Left cardiac atrium (tissue), 4 donors: Measurements from ENCODE around the gene CCDC190. TPM values are rescaled to one million over a fixed set of nuclear protein-coding genes. Genes with fewer than 3 reads are reported as not detected.
"Not testable (repeated sequence)": the region's sequence is repeated elsewhere in the genome, so short reads cannot be mapped to it uniquely, and the experiment has no call there.

Experiments
- ATAC-seq, 2 donors: fragments of 200-7000 bp; cut with Tn5 transposase; one replicate each; pipeline ENCODE4 v1.9.1; 2020; ENCODE audit warnings: mild to moderate bottlenecking in 2 of 2, moderate library complexity in 2 of 2
- DNase-seq: peaks from one replicate; pipeline ENCODE4 v3.0.0-alpha.2; 2020
- intact Hi-C, 2 donors: fragments of 100-400 bp; cut with DNase I; formaldehyde crosslinking; loops; one replicate each; pipeline versions ENCODE4 v1.14.1 to v1.15.1; 2022 to 2023
- total RNA-seq, 2 donors: library from RNA; stranded (reverse); fragmentation: NEBNext Ultra II Directional; extraction: Animal tissue kit (Norgen Biotek cat#: 25700); gene quantifications; one replicate each; pipeline ENCODE4 v1.2.1, GENCODE V29; 2021
- donor health status: DM: no; HTN: yes; CAD: no.
- donor health status: DM: no; HTN: yes; CAD: no; lungs with severe emphysema.
- donor health status: DM: yes; HTN: yes; CAD: no.
- donor health status: Dilated cardiomyopathy.

The CCDC190 gene
- total RNA-seq, 2 donors from 2014 or later: 0.41 TPM; not detected in 1

DNA sequence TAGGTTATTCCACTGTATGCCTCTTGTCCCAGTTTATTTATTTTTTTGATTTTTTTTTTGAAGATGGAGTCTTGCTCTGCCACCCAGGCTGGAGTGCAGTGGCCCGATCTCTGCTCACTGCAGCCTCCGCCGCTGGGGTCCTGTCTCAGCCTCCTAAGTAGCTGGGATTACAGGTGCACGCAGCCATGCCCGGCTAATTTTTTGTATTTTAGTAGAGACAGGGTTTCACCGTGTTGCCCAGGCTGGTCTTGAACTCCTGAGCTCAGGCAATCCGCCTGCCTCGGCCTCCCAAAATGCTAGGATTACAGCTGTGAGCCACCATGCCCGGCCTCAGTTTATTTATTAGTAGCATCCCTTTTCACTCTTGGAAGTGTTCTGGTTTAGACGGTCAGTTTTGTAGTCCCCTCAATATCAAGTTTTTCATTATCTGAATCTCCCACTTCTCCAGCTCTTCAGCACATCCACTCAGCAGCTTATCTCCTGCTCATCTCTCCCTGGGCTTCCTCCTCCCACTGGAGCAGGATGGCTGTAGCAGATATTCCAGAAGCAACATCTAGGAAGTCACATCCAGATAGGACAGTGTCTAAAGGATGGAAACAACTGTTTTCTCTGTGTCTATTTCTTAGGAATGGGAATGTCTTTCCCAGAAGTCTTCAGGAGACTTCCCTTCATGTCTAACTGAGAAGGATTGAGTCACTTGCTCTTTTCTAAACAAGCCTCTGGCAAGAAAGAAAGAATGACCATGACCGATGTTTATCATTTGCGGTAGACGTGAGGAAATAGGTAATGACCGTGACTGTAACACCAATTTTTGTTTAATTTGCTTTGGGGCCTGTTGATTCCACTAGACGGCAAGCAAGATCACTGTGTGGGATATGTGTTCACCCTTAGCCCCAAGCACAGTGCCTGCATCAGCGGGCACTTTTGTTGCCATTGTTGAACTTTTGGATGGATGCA lies 14.4 kb downstream of the CCDC190 start:
- no peak for ATAC-seq
- no peak for DNase-seq
- intact Hi-C loops: no loop called here

DNA sequence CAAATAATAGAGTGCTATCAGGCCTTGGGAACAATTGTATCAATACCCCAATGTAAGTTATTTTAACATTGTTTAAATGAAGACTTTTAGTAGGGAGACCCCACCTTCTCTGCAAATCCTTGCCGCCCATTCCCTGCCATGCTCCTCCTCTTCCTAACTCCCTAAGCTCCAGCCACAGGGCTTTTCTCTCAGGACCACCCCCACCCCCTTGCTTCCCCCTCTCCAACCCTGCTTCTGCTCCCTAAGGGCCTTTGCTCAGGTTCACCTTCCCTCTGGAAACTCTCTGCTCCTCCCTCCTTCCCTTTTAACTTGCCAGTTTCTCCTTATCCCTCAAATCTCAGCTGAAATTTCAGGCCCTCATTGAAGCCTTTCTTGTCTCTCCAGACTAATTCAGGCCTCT lies 16.8 kb downstream of the CCDC190 start:
- intact Hi-C loops: no loop called here
- ATAC-seq (no peak), DNase-seq (no peak)

DNA sequence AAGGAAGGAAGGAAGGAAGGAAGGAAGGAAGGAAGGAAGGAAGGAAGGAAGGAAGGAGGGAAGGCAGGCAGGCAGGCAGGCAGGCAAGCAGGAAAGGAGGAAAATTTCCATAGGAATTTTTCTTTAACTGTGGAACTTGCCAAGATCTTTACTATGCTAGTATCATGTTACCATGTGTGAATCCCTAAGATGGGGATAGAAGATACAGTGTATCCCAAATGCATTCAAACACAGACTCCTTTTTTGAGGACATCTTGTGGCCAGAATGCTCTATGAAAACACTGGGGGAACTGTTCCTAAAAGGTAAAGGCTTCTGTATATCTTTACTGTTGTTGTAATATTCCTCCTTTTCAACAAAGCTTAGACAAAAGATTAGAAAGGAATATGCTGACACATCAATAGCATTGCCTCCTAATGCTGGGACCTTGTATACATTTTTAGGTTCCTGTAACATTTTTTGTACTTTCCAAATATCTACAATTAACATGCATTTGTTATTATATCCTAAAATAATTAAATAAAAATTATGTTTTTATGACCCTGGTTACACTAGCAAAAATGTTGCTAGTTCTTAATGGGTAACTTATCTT lies 20.6 kb downstream of the CCDC190 start:
- no peak for ATAC-seq
- intact Hi-C loops: no loop called here
- DNase-seq: no peak

DNA sequence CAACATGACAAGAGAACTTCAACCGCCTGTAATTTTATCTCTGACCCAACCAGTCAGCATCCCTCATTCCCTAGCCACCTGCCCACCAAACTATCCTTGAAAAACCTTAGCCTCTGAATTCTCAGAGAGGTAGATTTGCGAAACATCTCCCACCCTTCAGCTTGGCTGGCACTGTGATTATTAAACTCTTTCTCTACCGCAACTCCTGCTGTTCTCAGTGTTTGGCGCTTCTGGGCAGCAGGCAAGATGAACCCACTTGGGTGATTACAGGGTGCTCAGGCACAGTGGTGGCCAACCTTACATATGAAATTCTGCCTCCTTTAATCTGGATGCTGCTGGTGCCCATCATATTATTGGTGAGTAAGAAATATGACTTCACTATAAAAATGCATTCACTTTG lies 22.1 kb downstream of the CCDC190 start:
- ATAC-seq (no peak), DNase-seq (no peak)
- intact Hi-C loops: no loop called here

DNA sequence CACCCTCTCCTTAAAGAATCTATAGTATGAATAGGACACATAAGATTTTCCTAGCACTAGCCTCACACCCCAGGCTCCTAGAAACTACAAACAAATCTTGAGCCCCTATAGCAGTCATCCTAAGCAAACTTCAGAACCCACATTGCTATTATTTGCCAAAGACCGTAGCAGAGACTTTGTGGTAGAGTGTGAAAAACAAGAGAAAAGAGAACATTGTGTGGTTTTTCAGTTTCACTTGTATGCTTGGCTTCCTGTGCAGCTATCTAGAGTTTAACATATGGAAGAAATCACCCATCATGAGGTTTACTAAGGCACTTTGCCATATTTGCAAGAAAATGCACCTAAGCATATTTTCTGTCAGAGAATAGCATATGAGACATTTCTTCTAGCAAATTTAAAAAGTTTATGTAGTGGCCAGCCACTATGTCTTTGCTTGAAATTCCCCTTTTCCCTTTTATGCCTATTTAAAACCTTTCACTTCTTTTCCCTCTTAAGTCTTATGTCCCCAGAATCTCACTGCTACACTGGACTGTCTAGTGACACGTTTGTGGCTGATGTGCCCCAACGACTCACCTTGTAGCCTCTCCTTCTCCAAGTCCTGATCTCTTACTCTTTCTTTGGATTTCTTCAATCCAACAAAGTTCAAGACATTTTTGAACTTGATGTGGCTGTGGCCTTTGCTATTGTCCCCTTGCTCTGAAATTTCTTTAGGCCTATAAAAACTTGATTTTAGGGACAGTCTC lies 25.6 kb downstream of the CCDC190 start:
- no peak for ATAC-seq
- intact Hi-C loops: no loop called here

DNA sequence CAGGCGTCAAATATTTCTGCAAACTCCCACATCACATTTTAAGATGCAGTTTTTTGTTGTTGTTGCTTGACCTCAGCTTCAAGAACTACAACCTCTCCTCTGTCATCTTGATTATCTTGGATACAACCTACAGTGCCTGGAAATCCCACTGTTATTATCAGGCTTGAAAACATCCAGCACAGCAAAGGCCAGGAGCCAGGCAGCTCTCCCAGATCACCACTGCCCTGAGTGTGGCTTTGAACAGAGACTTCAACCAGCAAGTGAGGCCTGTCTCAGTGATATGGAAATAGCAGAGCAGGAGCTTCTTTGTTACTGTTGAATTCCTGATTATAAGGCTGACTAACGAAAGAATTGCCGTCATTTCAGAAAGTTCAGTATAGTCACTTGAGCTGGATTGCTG lies 28.5 kb downstream of the CCDC190 start:
- DNase-seq: no peak
- intact Hi-C loops: no loop called here
- ATAC-seq: no peak

More for the DNA sequence above, 25.6 kb downstream of the CCDC190 start:
- no peak for DNase-seq

DNA sequence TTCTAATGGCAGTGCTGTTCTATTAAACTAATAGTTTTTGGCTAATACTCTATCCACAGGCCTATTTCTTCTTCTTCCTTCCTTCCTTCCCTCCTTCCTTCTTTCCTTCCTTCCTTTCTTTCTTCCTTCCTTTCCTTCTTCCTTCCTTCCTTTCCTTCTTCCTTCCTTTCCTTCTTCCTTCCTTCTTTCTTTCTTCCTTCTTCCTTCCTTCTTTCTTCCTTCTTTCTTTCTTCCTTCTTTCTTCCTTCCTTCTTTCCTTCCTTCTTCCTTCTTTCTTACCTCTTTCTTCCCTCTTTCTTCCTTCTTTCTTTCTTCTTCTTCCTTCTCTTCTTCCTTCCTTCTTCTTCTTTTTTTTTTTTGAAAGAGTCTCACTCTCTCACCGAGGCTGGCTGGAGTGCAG lies 31.7 kb downstream of the CCDC190 start:
- intact Hi-C loops: no loop called here
- ATAC-seq: no peak

DNA sequence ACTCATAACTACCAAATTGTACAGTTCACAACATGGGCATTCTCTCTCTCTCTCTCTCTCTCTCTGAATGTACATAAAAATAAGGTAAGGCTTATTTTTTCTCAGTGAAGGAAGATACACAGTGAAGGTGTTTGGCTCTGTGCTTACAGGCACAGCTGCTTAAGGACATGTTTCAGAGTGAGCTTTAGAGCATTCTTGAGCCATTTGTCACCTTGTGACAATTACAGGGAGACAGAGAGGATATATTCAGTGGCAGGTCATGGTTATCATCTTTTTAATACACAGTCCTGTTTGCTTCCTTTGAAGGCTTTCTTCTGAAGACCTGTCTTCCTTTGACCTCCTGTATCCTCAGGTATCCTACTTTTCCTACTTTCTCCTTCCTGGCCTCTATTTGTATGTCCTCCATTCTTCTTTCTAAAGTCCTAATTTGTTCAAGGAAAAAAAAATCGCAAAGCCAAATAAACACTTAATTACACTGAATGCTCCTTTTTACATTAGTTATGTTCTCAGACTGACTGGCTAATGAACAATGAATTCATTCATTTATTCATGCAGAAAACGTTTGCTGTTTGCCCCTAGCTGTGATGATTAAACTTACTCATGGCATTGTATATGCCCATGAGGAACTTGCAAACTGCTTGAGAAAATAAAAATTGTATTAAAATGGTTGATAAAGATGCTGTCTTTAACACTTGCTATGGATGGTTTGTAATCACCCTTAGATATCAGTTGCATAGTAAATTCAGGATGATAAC lies 37.0 kb downstream of the CCDC190 start:
- intact Hi-C loops: no loop called here
- ATAC-seq: no peak
- no peak for DNase-seq

More for the DNA sequence above, 31.7 kb downstream of the CCDC190 start:
- no peak for DNase-seq

DNA sequence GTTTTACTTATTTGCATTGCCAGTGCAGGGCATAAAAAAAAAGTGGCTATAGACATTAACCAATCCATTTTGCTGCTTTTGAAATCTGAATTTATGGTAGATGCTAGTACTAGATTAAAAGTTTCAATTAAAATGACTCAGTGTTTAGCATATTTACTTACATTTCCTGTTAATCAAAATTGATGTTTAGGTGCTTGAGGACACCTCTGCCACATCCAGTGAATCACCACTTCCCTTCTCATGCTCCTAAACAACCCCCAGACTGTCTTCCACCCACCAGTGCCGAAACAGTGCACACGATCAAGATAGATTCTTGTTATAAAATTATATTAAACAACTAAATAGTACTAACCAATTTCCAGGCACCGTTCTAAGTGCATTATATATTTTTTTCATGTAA lies 37.7 kb downstream of the CCDC190 start:
- ATAC-seq (no peak), DNase-seq (no peak)
- intact Hi-C loops: no loop called here

DNA sequence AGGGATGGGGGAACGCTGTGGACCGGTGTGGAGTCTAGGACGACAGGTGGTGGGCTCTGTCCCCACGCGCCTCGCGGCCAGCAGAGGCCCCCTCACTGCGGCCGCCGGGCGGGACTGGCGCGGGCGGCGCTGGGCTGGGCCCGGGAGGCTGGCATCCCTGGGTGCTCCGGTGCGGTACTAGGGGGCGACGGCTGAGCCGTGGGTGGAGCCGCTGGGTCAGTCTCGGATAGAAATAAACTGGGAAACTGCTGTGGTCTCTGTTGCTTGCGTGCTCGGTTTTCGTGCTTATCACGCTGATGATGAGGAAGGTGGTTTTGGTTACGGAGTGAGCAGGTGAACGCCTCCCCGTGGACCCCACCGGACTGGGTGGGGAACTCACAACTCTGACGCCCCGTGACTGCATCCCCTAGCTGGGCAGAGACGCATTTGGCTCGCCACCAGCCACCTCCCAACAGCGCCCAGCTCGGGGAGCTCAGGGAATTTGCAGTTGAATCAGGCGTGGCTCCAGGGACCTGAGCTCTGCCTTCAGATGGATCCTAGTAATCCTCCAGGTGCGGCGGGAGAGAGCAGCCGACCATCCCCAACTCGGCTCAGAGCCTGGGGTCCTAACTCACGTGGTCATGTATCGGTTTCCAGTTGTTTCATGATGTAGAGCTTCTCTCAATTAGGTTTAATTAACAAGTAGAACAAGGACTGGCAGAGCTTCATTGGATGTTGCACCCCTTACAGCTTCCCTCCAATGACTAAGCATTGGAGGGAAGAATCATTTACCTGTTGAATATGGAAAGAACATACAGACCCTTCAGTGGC lies 38.4 kb downstream of the CCDC190 start:
- intact Hi-C loops: no loop called here
- peak; percentile 80 to 82 for ATAC-seq
- peak; percentile 27 for DNase-seq

DNA sequence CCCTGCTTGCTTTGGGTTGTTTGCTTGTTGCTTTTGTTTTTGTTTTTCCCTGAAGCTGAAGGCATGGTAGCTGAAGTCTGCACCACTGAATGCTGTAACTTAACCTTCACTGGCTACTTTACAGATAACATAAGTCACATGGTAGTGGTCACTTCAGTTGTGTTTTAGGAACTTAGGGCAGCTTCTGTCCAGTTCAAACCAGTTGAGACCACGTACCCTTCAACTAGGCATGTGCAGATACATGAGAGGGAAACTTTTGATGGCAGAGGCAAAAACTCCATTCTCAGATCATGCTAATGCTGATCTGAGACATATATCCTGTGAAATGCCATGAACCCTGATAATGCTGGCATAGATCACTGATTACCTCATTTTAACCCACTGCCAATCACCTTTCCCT lies 42.3 kb downstream of the CCDC190 start:
- ATAC-seq, intact Hi-C loops, DNase-seq: not testable (repeated sequence)

DNA sequence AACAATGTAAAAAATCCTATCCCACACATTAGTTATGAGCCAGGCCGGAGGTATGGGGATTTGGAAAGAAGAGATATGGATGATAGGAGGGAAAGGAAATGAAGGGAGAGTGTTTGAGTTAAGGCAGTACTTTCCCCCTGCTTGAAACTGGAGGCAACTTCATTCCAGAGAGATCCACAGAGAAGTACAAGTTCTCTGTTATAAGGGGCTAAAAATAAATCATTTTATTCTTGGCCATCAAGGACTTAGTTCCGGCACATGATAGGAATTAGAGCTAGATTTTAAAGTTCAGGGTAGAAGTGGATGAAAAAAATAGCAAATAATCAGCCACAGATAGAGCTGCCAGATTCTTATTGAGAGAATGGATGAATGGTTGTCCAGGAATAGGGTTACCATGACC lies 42.8 kb downstream of the CCDC190 start:
- peak in 1 of 2 donors; percentile 31 for ATAC-seq
- intact Hi-C loops, DNase-seq: not testable (repeated sequence)

DNA sequence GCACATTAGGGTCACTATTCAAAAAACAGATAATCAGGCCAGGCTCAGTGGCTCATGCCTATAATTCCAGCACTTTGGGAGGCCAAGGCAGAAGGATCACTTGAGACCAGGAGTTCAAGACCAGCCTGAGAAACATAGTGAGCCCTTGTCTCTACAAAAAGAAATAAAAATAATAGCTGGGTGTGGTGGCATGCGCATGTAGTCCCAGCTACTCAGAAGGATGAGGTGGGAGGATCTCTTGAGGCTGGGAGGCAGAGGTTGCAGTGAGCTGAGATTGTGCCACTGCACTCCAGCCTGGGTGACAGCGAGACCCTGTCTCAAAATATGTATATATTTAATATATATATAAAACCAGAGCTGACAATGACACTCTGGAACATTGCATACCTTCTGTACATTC lies 48.6 kb downstream of the CCDC190 start:
- intact Hi-C loops, ATAC-seq, DNase-seq: not testable (repeated sequence)

DNA sequence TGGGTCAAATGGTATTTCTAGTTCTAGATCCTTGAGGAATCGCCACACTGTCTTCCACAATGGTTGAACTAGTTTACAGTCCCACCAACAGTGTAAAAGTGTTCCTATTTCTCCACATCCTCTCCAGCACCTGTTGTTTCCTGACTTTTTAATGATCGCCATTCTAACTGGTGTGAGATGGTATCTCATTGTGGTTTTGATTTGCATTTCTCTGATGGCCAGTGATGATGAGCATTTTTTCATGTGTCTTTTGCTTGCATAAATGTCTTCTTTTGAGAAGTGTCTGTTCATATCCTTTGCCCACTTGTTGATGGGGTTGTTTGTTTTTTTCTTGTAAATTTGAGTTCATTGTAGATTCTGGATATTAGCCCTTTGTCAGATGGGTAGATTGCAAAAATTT lies 53.5 kb downstream of the CCDC190 start:
- intact Hi-C loops, DNase-seq, ATAC-seq: not testable (repeated sequence)
